Mesenchymal stem cell (in vitro differentiated cells and primary cell): ENCODE results near the gene PSEN1.
A peak's percentile ranks its signal among the peaks of the same experiment; 100 is the strongest.

Experiments
- DNase-seq: peaks from one replicate; pipeline ENCODE4 v3.0.0-alpha.2; 2013
- H2AFZ ChIP-seq: one replicate; pipeline ENCODE4 v1.6.1; 2013; ENCODE audit warnings: low read depth, mild to moderate bottlenecking, control low read depth, inconsistent platforms, low read length, moderate library complexity
- H2AK5ac ChIP-seq: 2 replicates; pipeline ENCODE4 v1.6.1; 2013; ENCODE audit warnings: low read length, moderate library complexity, mild to moderate bottlenecking, inconsistent platforms; ENCODE audit not compliant: severe bottlenecking
- H2BK120ac ChIP-seq: one replicate; pipeline ENCODE4 v1.6.1; 2013; ENCODE audit warnings: low read depth, mild to moderate bottlenecking, inconsistent platforms, low read length, moderate library complexity
- H2BK12ac ChIP-seq, 2 experiments: one replicate each; pipeline ENCODE4 v1.6.1; 2013; ENCODE audit warnings: inconsistent platforms in 2 of 2, low read length in 2 of 2, mild to moderate bottlenecking in 2 of 2, moderate library complexity in 2 of 2, control low read depth in 1 of 2
- H2BK15ac ChIP-seq: one replicate; pipeline ENCODE4 v1.6.1; 2013; ENCODE audit warnings: mild to moderate bottlenecking, low read depth, inconsistent platforms; ENCODE audit not compliant: poor library complexity, severe bottlenecking
- H2BK5ac ChIP-seq: 2 replicates; pipeline ENCODE4 v1.6.1; 2013; ENCODE audit warnings: low read depth, mild to moderate bottlenecking, low read length, control low read depth, inconsistent platforms; ENCODE audit not compliant: poor library complexity, severe bottlenecking
- H3K14ac ChIP-seq, 2 experiments: one replicate each; pipeline ENCODE4 v1.6.1; 2013; ENCODE audit warnings: inconsistent platforms in 2 of 2, low read length in 2 of 2, control low read depth in 1 of 2, mild to moderate bottlenecking in 1 of 2, moderate library complexity in 1 of 2
- H3K18ac ChIP-seq, 2 experiments: one replicate each; pipeline ENCODE4 v1.6.1; 2013; ENCODE audit warnings: inconsistent platforms in 2 of 2, low read length in 2 of 2, control low read depth in 1 of 2, low read depth in 1 of 2, mild to moderate bottlenecking in 1 of 2
- H3K23ac ChIP-seq, 2 experiments: one replicate each; pipeline ENCODE4 v1.6.1; 2013; ENCODE audit warnings: inconsistent platforms in 2 of 2, low read length in 2 of 2, mild to moderate bottlenecking in 2 of 2, moderate library complexity in 2 of 2, control low read depth in 1 of 2
- H3K27ac ChIP-seq: 2 replicates; pipeline ENCODE4 v1.5.1; 2013; ENCODE audit warnings: mild to moderate bottlenecking, moderate library complexity, low read length, control low read depth, inconsistent platforms; ENCODE audit not compliant: poor library complexity, severe bottlenecking
- H3K27me3 ChIP-seq, 2 experiments: 2 replicates each; pipeline versions ENCODE4 v1.6.1 to v1.7.0; 2013; ENCODE audit warnings: low read length in 2 of 2, mild to moderate bottlenecking in 2 of 2, moderate library complexity in 2 of 2, control low read depth in 1 of 2, inconsistent platforms in 1 of 2; ENCODE audit not compliant: control insufficient read depth in 1 of 2, insufficient read depth in 1 of 2
- H3K36me3 ChIP-seq, 2 experiments: 2 replicates each; pipeline versions ENCODE4 v1.6.1 to v1.7.0; 2013; ENCODE audit warnings: low read length in 2 of 2, control low read depth in 1 of 2, inconsistent platforms in 1 of 2, low read depth in 1 of 2, mild to moderate bottlenecking in 1 of 2; ENCODE audit not compliant: insufficient read depth in 2 of 2, control insufficient read depth in 1 of 2
- H3K4ac ChIP-seq, 2 experiments: one replicate each; pipeline ENCODE4 v1.6.1; 2013; ENCODE audit warnings: inconsistent platforms in 2 of 2, low read length in 2 of 2, mild to moderate bottlenecking in 2 of 2, moderate library complexity in 2 of 2, control low read depth in 1 of 2, low read depth in 1 of 2
- H3K4me1 ChIP-seq: 2 replicates; pipeline ENCODE4 v1.6.1; 2013; ENCODE audit warnings: low read depth, low read length, control low read depth; ENCODE audit not compliant: control insufficient read depth, insufficient read depth
- H3K4me2 ChIP-seq: 2 replicates; pipeline ENCODE4 v1.6.1; 2013; ENCODE audit warnings: low read length, mild to moderate bottlenecking, inconsistent platforms; ENCODE audit not compliant: poor library complexity, severe bottlenecking
- H3K4me3 ChIP-seq, 2 experiments: 2 replicates each; pipeline versions ENCODE4 v1.5.1 to v1.7.0; 2013; ENCODE audit warnings: low read length in 2 of 2, mild to moderate bottlenecking in 2 of 2, control low read depth in 1 of 2, low read depth in 1 of 2; ENCODE audit not compliant: insufficient read depth in 1 of 2
- H3K79me1 ChIP-seq: replicated peaks from 2 replicates; pipeline ENCODE4 v1.6.1; 2013; ENCODE audit warnings: mild to moderate bottlenecking, control low read depth, low read length, inconsistent platforms; ENCODE audit not compliant: poor library complexity, severe bottlenecking
- H3K9ac ChIP-seq: 2 replicates; pipeline ENCODE4 v1.7.0; 2013; ENCODE audit warnings: mild to moderate bottlenecking, low read length, moderate library complexity
- H3K9me3 ChIP-seq: 2 replicates; pipeline ENCODE4 v1.7.0; 2013; ENCODE audit warnings: mild to moderate bottlenecking, low read length; ENCODE audit not compliant: control insufficient read depth
- H4K8ac ChIP-seq: one replicate; pipeline ENCODE4 v1.6.1; 2013; ENCODE audit warnings: inconsistent platforms, mild to moderate bottlenecking, low read length, moderate library complexity
- H4K91ac ChIP-seq: one replicate; pipeline ENCODE4 v1.6.1; 2013; ENCODE audit warnings: mild to moderate bottlenecking, low read length, inconsistent platforms
- WGBS: methylation state at CpG from one replicate; pipeline ENCODE4 v1.1.7; 2013; ENCODE audit warnings: mixed read lengths; 5-methylcytosine and 5-hydroxymethylcytosine counted together

PSEN1 gene

GRCh38 chr14:73143617-73144016 is 7.3 kb downstream of the PSEN1 start:
- Histone ChIP-seq H3K18ac (no peak overlapping the region), H3K23ac (no peak overlapping the region), H3K4me3 (no peak overlapping the region), H3K27me3 (no peaks in the 10 kb centered on the region), H4K8ac (no peak overlapping the region), H2BK5ac (no peak overlapping the region), H3K4me1 (peaks cover 7% of the 10 kb centered on the region), H2BK12ac (no peak overlapping the region), H2AK5ac (no peak overlapping the region), H3K79me1 (peaks cover 10% of the 10 kb centered on the region), H2BK120ac (no peak overlapping the region), H3K27ac (no peak overlapping the region), H3K4ac (no peak overlapping the region), H4K91ac (no peak overlapping the region), H2BK15ac (no peak overlapping the region), H3K14ac (no peak overlapping the region), H3K36me3 (peaks cover 2 to 9% of the 10 kb centered on the region in 2 experiments), H3K9me3 (no peaks in the 10 kb centered on the region), H3K9ac (no peak overlapping the region), H2AFZ (no peak overlapping the region), H3K4me2 (no peak overlapping the region)
- no peak for DNase-seq
- 100% methylated on average over 2 of the region's 3 CpGs for WGBS

- WGBS: no CpG with 5 or more reads among the region's 3 CpGs
- H3K18ac ChIP-seq: no peak overlapping the region
- H3K23ac ChIP-seq: no peak overlapping the region
- no peak overlapping the region for H3K9ac ChIP-seq
- no peak overlapping the region for H2BK12ac ChIP-seq
- no peak overlapping the region for H2AK5ac ChIP-seq
- H3K4me2 ChIP-seq: no peak overlapping the region
- H2AFZ ChIP-seq: no peak overlapping the region
- H3K27ac ChIP-seq: no peak overlapping the region
- H2BK120ac ChIP-seq: no peak overlapping the region
- no peak overlapping the region for H2BK15ac ChIP-seq
- DNase-seq: no peak
- H3K9me3 ChIP-seq: no peaks in the 10 kb centered on the region
- H2BK5ac ChIP-seq: no peak overlapping the region
- peaks cover 17% of the 10 kb centered on the region for H3K79me1 ChIP-seq
- H3K4me1 ChIP-seq: peaks cover 7% of the 10 kb centered on the region
- no peak overlapping the region for H3K4me3 ChIP-seq
- H3K27me3 ChIP-seq: no peaks in the 10 kb centered on the region
- no peak overlapping the region for H4K8ac ChIP-seq
- no peak overlapping the region for H3K4ac ChIP-seq
- peaks cover 3 to 25% of the 10 kb centered on the region in 2 experiments for H3K36me3 ChIP-seq
- no peak overlapping the region for H4K91ac ChIP-seq
- no peak overlapping the region for H3K14ac ChIP-seq
These were observed 9.1 kb downstream of the PSEN1 start for GRCh38 chr14:73145371-73145770.

- Histone ChIP-seq H3K4ac (no peak overlapping the region), H3K14ac (no peak overlapping the region), H3K4me2 (no peak overlapping the region), H2BK12ac (no peak overlapping the region), H3K18ac (no peak overlapping the region), H3K79me1 (peaks cover 15% of the 10 kb centered on the region), H3K23ac (no peak overlapping the region), H3K9me3 (no peaks in the 10 kb centered on the region), H3K4me3 (no peak overlapping the region), H4K8ac (no peak overlapping the region), H2AK5ac (no peak overlapping the region), H3K36me3 (peaks cover 3 to 27% of the 10 kb centered on the region in 2 experiments), H3K4me1 (peaks cover 6% of the 10 kb centered on the region), H4K91ac (no peak overlapping the region), H3K27ac (no peak overlapping the region), H2BK120ac (no peak overlapping the region), H2AFZ (no peak overlapping the region), H3K9ac (no peak overlapping the region), H3K27me3 (no peaks in the 10 kb centered on the region), H2BK15ac (no peak overlapping the region), H2BK5ac (no peak overlapping the region)
- DNase-seq: no peak
- WGBS: 99% methylated on average over 1 of the region's 3 CpGs
These were observed 9.8 kb downstream of the PSEN1 start for GRCh38 chr14:73146111-73146510.

GRCh38 chr14:73149753-73150152 is 13.4 kb downstream of the PSEN1 start:
- DNase-seq: peak; percentile 35
- H3K4me2 ChIP-seq: no peak overlapping the region
- H3K18ac ChIP-seq: no peak overlapping the region
- H3K79me1 ChIP-seq: peaks cover 27% of the 10 kb centered on the region
- no peak overlapping the region for H3K23ac ChIP-seq
- H4K8ac ChIP-seq: no peak overlapping the region
- no peak overlapping the region for H2AFZ ChIP-seq
- no peaks in the 10 kb centered on the region for H3K27me3 ChIP-seq
- H2BK15ac ChIP-seq: no peak overlapping the region
- peaks cover 14 to 37% of the 10 kb centered on the region in 2 experiments for H3K36me3 ChIP-seq
- no peak overlapping the region for H3K14ac ChIP-seq
- H3K4ac ChIP-seq: no peak overlapping the region
- no peak overlapping the region for H3K27ac ChIP-seq
- no peak overlapping the region for H3K4me3 ChIP-seq
- H2BK12ac ChIP-seq: no peak overlapping the region
- no peak overlapping the region for H3K9ac ChIP-seq
- no peak overlapping the region for H2AK5ac ChIP-seq
- peaks cover 3% of the 10 kb centered on the region for H3K4me1 ChIP-seq
- WGBS: 88% methylated on average over 1 of the region's 2 CpGs
- H3K9me3 ChIP-seq: no peaks in the 10 kb centered on the region
- H2BK120ac ChIP-seq: no peak overlapping the region
- H4K91ac ChIP-seq: no peak overlapping the region
- H2BK5ac ChIP-seq: no peak overlapping the region
